Stimulated activated CD4-positive, alpha-beta T cell treated with anti-CD3 and anti-CD28 coated beads, Interleukin-4, amount 100 ng/mL, for 24 hours (primary cell): ENCODE data around the gene CDC42BPG.

ENCODE experiments used
- DNase-seq: peaks from one replicate; pipeline ENCODE4 v3.0.0-alpha.2; 2020

The CDC42BPG gene

GRCh38 chr11:64863391-64864060 is 19.1 kb upstream of the CDC42BPG start:
- no peak for DNase-seq

GRCh38 chr11:64862987-64863390 is 18.5 kb upstream of the CDC42BPG start:
- DNase-seq = no peak

DNA sequence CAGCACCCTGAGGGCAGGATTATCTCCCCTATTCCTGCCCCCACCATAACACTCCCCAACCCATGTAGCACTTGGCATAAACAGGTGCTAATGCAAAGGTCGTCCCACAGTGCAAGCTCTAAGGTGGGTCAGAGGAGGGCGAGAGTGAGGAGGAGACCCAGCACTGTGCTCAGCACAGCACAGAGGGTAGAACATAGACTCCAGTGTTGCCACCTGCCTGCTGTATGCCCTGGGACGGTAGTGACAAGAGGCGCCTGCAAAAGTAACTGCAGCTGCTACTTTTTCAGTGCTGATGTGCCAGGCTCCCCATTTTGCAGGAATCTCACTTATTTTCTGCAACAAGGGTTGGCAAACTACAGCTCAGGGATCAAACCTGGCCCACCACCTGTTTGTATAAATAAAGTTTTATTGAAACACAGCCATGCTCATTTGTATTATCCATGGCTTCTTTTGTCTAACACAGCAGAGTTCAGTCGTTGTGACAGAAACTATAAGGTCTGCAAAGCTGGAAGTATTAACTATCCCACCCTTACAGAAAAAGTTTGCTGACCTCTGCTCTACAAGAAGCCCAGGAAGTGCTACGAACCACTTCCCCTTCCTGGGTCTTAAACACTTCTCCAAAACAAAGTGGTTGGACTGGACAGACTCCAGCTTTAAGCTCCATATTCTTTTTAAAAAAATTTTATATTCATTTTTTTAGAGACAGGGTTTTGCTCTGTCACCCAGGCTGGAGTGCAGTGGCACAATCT is 16.9 kb upstream of the CDC42BPG start:
- no peak for DNase-seq

DNA sequence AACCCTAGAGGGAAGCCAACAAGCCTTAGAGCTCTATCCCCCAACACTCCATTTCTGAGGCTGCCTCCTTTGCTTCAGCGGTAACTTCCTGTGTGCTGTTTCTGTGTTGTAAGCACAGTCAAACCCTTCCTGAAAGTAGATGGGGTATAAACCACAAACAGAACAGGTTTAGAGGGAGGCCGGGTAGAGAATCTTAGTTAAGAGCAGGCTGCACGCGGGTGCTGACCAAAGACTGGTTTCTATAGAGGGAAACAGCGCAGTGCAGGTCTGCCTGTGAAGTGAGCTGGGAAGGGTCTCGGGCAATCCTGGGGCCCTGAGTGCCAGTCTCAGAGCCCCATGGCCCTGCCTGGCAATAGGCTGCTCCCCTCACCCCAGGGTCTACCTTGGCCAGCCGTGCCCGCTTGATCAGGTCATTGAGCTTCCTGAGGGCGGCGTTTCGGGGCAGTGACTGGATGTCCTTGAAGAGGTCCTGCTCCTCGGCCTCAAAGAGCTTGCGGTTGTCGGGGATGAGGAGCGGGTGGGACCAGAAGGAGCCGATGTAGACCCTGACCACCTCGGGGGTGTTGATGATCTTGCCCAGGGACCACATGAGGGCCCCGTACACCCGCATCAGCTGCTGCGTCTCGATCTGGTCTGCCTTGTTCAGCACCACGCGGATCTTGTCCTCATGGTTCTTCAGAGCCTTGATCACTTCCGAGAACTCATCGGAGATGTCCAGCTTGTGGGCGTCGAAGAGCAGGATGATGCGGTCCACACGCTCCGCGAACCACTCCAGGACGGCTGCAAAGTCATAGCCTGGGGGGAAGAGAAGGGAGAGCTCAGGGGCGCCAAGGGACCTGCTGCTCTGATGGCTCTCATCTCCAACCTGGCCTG is 15.3 kb upstream of the CDC42BPG start:
- peak; percentile 72 for DNase-seq

DNA sequence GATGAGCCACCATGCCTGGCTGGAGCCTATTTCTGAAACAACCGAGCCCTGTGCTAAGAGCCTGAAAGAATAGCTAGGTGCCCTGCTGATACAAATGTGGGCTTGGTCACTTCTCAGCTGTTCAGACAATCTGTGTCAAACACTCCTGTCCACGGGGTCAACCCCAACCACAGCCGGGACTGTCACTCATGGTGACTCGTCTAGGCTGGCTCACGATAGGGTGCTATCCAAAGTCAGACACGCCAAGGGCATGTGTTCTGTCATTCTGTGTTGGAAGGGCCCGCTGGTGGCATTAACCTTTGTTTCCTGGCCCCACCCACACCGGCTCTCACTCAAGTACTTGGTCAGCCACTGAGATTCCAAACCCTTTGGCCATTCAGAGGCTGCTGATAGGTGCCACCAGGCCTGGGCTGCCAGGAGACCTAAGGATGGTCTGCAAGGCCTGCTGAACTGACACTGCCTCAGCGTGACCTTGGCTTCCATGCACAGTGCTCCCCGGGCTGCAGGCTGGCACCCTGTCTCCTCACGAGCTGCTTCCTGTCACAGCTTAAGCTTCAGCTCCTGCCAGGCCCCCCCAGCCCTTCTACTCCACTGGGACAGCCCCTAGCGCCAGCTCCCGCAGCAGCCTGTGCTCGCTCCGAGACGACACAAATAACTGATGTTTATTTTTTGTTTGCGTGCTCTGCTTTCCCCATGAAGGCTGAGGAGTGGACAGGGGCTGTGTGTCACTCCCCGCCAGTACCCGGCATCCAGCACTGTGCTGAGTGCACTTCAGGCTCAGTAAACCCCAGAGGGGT is 14.2 kb upstream of the CDC42BPG start:
- DNase-seq = peak; percentile 60

DNA sequence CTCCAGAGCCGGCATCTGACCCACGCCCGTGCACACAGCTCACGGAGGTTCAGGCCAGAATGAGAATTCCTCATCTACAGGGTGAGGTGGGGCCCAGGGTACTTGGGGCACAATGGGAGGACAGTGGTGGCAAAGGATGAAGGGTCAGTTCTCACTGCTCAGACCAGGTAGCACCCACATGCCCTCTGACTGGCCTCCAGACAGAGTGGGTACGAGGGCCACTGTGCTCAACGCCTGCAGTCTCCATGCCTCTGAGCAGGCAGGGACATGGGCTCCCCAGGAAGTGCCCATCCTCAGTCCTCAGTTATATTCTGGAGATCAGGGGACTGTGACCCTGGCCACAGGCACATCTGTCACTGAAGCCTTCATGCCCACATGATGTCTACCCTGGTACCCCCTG is 13.0 kb upstream of the CDC42BPG start:
- no peak for DNase-seq

DNA sequence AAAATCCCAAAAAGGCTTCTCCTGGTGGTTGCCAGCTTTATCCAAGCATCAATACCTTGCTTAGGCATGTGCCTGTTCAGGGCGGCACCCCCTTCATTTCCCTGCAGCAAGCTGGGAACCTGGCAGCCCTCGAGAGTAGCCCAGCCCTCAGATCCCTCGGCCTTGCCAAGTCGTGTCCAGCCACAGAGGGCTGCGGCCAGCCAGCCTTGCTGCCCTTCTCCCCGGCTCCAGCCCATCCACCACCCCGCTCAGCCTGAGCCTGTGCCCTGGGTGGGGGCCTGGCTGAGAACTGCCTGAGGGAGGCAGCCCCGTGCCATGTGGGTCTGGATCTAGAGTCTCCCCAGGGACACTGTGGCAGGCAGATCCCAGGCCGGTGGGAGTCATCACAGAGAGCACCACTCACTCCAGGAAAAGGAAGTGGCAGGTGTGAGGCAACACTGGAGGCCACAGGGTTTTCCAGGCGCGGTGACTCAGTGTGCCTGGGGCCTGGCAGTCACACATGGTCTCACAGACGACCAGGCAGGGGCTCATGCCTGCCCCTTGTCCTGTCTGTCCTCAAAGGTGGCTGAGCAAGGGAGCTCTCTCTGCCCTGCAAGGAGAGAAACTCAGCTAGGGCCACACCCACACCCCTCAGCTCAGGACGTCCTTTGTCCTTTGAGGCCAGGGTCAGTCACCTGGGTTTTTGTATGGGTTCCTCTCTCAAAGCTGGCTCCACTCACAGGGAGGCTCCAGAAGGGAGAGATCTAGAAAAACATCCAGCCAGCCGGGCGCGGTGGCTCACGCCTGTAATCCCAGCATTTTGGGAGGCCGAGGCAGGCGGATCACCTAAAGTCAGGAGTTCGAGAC is 12.2 kb upstream of the CDC42BPG start:
- DNase-seq = peak; percentile 70

DNA sequence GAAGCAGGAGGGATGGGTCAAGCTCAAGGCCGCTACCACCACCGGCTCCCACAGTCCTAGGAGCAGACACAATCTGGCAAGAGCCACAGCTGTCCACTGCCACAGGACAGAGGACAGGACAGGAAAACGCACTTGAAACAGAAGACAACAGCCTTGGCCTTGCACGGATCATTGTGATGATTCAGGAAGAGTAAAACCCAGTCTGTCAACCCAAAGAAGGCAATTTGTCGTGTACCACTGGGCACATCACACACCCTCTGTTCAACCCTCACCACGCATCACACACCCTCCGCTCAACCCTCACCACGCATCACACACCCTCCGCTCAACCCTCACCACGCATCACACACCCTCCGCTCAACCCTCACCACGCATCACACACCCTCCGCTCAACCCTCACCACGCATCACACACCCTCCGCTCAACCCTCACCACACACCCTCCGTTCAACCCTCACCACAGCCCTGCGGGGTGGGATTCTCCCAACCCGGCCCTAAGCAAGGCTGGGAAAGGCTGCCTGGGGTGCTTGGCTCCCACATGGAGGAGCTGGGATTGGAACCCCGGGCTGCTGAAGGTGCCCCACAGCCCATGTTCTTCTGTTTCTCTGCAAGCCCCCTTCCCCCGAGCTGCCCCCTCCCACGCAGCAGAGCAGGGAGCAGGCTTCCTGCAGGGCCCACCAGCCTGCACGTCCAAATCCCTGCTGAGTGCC is 11.3 kb upstream of the CDC42BPG start:
- DNase-seq = no peak

DNA sequence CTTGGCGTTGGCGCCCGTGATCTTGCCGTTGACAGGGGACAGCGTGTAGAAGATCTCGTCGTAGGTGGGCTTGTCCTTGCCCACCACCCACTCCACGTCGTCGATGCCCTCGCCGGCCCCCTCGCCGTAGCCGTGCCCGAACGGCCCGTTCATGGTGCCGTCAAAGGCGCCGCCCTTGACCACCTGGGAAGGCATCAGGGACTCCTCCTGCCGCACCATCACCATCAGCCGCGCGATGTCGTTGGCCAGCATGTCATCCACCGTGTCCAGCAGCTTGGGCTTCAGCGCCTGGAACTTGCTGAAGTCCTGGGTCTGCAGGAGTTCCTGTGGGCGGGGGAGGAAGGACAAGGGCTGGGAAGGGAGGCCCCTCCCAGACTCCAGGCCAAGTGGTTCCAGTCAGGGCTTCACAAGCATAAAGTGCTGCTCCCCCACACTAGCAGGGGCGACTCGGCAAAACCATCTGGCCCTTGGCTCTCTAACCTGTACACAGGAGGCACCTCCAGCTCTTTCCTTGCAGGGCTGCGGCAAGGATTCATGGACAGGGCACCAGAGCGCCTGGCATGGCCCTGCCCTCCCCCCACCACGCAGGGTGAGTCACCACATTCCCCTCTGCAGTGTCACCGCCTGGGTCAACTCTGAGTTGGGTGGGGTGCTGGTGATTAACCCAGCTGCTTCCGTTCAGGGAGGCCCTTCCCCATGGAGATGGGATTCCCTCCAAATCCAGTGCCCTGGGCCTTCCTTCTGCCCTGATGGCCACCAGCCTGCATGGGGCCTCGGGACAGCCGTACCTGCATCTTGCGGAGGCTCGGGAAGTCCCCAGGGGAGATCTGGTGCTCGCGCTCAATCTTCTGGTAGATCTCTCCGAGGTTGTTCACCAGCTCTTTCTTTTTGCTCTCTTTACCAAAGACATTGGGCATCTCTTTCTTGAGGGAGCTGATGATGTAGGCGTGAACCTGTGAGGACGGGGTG is 10.4 kb upstream of the CDC42BPG start:
- peak; percentile 60 for DNase-seq

DNA sequence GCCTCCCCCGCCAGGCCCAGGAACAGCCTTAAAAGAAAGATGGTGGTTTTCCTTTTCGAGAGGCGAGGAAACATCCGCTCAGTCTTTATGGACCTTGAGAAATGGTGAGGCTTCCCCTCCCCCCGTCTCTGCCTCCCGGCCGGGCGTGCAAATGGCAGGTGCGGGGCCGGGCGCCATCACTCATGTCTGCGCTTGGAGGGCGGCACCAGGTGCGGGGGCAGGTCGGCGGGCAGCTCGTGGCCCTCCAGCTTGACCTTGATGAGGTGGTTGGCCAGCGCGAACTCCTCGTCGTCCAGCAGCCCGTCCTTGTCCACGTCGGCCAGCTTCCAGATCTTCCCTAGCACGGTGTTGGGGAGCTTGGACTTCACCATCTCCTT is 9.7 kb upstream of the CDC42BPG start:
- DNase-seq = no peak

GRCh38 chr11:64853709-64854108 is 9.3 kb upstream of the CDC42BPG start:
- DNase-seq = no peak

- DNase-seq = no peak
Observed at GRCh38 chr11:64852804-64853509, 8.5 kb upstream of the CDC42BPG start.

DNA sequence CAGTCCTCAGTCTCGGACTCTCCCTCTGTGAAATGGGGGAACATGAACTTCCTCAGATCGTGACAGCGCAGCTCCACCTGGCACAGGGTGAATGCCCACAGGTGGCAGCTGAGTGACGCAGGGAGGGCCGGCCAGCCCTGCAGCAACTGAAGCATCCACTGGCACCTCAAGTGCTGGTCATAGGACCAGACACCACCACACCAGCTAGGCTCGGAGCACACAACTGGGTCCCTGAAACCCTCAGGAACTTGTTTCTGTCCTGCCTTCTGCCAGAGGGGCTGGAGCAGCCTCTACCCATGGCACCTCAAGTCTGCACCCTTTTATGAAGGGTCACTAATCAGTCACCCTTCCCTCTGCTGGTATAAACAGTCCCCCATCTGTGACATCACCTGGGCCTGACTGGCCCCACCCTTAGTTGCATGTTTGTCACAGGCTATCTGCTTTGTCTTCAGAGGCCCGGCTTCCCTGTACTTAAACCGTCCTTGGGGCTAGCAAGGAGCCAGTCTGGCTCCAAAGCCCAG is 7.4 kb upstream of the CDC42BPG start:
- no peak for DNase-seq

DNA sequence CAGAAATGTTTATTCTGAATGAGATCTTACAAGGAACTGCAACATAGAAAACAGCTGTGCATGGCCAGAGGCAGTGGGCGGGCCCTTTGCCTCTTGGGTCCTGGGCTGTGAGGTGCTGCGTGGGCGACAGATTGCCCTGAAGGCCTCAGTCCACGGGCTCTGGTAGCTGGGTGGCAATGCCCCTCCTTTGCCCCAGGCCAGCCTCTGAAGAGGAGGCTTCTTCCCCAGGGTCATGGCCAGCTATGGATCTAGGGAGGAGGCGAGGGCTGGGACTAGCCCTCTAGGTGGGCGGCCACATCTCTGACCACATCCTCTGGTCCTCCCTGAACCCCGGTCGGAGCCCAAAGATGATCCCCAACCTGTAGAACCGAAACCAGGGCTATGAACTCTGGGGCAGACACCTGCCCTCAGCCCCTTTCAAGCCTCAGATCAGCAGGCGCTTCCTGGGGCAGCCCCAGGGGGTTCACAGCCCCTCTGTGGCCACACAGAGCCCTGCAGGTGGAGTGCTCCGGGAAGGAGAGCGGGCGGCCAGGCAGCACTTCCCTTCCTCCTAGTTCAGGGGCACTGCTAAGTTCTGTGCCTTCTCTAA is 6.6 kb upstream of the CDC42BPG start:
- DNase-seq = peak; percentile 56

DNA sequence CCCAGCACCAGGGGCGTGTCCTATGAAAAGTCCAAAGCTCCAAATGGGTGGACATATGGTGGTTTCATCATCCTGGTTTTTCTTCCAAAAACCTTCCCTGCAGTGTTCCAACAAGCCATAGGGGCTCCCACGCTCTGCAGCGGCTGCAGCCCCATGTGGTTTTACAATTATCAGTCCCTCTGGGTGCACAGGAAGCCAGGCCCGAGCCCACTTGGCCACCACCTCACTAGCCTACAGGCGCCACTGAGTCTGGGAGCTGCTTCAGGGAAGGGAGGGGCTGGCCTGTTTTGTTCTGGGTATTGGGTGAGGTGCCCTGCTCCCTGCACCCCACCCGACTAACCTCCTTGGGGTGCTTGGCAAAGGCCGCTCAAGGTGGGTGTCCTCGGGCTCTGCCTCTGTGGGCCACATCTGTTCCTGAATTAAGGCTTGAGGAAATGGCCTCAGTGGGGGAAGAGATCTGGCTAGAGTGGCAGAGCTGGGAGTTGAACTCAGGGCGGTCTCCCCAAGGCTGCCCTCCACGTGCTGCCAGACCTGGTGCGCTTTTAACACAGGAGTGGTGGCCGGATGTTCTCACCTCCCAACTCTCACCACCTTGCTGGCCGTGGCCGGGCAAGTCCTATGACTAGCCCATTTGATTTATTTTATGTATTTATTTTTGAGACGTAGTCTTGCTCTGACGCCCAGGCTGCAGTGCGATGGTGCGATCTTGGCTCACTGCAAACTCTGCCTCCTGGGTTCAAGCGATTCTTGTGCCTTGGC is 5.3 kb upstream of the CDC42BPG start:
- no peak for DNase-seq

DNA sequence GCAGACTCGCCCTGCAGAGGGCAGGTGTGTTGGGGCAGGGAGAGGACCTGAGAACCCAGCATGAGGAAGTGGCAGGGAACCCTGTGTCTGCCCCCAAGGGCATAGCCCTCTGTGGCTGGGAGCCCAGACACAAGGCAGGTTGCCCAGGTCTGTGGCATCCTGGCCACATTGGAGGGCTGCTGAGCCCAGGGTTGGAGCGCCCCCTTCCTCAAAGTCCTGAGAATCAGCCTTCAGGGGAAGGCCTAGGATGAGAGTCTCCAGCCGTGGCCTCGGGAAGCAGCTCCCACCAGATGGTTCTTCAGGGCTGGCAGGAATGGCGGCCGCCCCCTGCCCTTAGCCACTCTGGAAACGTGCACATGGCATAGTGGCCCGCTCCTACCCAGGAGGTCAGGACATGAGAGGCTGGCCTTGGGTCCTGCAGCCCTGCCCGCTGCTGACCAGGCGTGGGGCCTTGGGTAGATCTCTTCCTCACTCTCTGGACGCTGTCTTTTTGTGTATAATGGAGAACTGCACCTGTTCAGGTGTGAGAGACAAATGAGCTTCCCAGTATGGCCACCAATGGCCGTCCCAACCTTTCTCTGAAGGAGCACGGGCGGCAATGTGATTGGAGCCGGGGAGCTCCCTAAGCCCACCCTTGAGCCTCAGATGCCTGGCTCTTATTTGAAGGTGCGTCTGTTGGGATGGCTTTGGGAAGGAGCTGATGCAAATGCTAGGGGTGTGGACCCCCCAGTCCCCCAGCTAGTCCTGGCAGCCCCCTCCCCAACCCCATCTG is 4.6 kb upstream of the CDC42BPG start:
- DNase-seq = no peak

GRCh38 chr11:64848214-64848825 is 3.9 kb upstream of the CDC42BPG start:
- no peak for DNase-seq
